NOMO-1 treated with dmso at 0.1 percent for 144 hours (cell line): ENCODE data around the gene VTA1.

Experiments
- DNase-seq: peaks from one replicate; lab custom pipeline; 2025; ENCODE audit not compliant: unreplicated experiment; lab: John Stamatoyannopoulos, UW

VTA1 gene

GRCh38 chr6:142262231-142262630 is 115.2 kb downstream of the VTA1 start:
- DNase-seq, result no peak

GRCh38 chr6:142265476-142265875 is 118.4 kb downstream of the VTA1 start:
- no peak for DNase-seq

- DNase-seq, result no peak
Observed at GRCh38 chr6:142266060-142266459, 119.0 kb downstream of the VTA1 start.

- DNase-seq, result no peak
Observed at GRCh38 chr6:142271476-142271875, 124.4 kb downstream of the VTA1 start.
